Measurements from ENCODE around the gene PDZRN3. TPM values are rescaled to one million over a fixed set of nuclear protein-coding genes. Genes with fewer than 3 reads are reported as not detected.

Gene PDZRN3
- total RNA-seq, 2 donors from 2014 or later = 6.1 to 10.4 TPM

- no peak overlapping the region for H3K27ac Mint-ChIP-seq
Measured at GRCh38 chr3:73601011-73601410, 23.7 kb downstream of the PDZRN3 start.

GRCh38 chr3:73600293-73600938 lies 24.3 kb downstream of the PDZRN3 start:
- H3K4me3 Mint-ChIP-seq = no peak overlapping the region
- peaks cover 6% of the 10 kb centered on the region for H3K4me1 Mint-ChIP-seq
- Histone ChIP-seq H3K4me1 (ENCODE audit: control insufficient read depth, insufficient read depth, low read length) (no peaks in the 10 kb centered on the region), H3K9me3 (ENCODE audit: control insufficient read depth, low read length) (peaks cover 6% of the 10 kb centered on the region), H3K4me3 (ENCODE audit: low read length) (no peak overlapping the region), H3K36me3 (ENCODE audit: control insufficient read depth, insufficient read depth, low read length) (peaks cover 88% of the 10 kb centered on the region), H3K27ac (ENCODE audit: low read depth, low read length) (peak overlapping the region; percentile 87), H3K27me3 (ENCODE audit: control insufficient read depth, insufficient read depth, low read length, poor library complexity, severe bottlenecking) (no peaks in the 10 kb centered on the region), H3K9ac (ENCODE audit: extremely low read depth, low read length, poor library complexity, severe bottlenecking) (no peak overlapping the region)
- DNase-seq = no peak
- no peak overlapping the region for H3K27ac Mint-ChIP-seq
- no peak for TF ChIP-seq CTCF (conservative IDR thresholded peaks at IDR 0.05)
- no peaks in the 10 kb centered on the region for H3K9me3 Mint-ChIP-seq
- peaks cover 4% of the 10 kb centered on the region for H3K27me3 Mint-ChIP-seq (ENCODE audit: insufficient read depth)
- WGBS, 2 experiments (ENCODE audit: insufficient coverage in 1 of 2, insufficient read length in 1 of 2) = 87 to 88% methylated on average over 4 to 5 of the region's 5 CpGs
- H3K36me3 Mint-ChIP-seq (ENCODE audit: low read depth) = no peaks in the 10 kb centered on the region

More at GRCh38 chr3:73601011-73601410, 23.7 kb downstream of the PDZRN3 start:
- H3K36me3 Mint-ChIP-seq (ENCODE audit: low read depth) = no peaks in the 10 kb centered on the region
- H3K9me3 Mint-ChIP-seq = no peaks in the 10 kb centered on the region
- DNase-seq = no peak
- no peaks in the 10 kb centered on the region for H3K4me1 ChIP-seq (ENCODE audit: control insufficient read depth, insufficient read depth, low read length)
- peaks cover 4% of the 10 kb centered on the region for H3K27me3 Mint-ChIP-seq (ENCODE audit: insufficient read depth)
- H3K4me1 Mint-ChIP-seq = peaks cover 6% of the 10 kb centered on the region
- no peak for TF ChIP-seq CTCF (conservative IDR thresholded peaks at IDR 0.05)
- H3K4me3 ChIP-seq (ENCODE audit: low read length) = no peak overlapping the region
- peaks cover 88% of the 10 kb centered on the region for H3K36me3 ChIP-seq (ENCODE audit: control insufficient read depth, insufficient read depth, low read length)
- H3K9me3 ChIP-seq (ENCODE audit: control insufficient read depth, low read length) = peaks cover 4% of the 10 kb centered on the region
- peak overlapping the region; percentile 87 for H3K27ac ChIP-seq (ENCODE audit: low read depth, low read length)
- WGBS, 2 experiments (ENCODE audit: insufficient coverage in 1 of 2, insufficient read length in 1 of 2) = 90 to 95% methylated on average over 4 of the region's 4 CpGs
- H3K27me3 ChIP-seq (ENCODE audit: control insufficient read depth, insufficient read depth, low read length, poor library complexity, severe bottlenecking) = no peaks in the 10 kb centered on the region
- no peak overlapping the region for H3K9ac ChIP-seq (ENCODE audit: extremely low read depth, low read length, poor library complexity, severe bottlenecking)
- H3K4me3 Mint-ChIP-seq = no peak overlapping the region

GRCh38 chr3:73599605-73600004 lies 25.1 kb downstream of the PDZRN3 start:
- Histone ChIP-seq H3K27ac (ENCODE audit: low read depth, low read length) (no peak overlapping the region), H3K9ac (ENCODE audit: extremely low read depth, low read length, poor library complexity, severe bottlenecking) (no peak overlapping the region), H3K4me1 (ENCODE audit: control insufficient read depth, insufficient read depth, low read length) (no peaks in the 10 kb centered on the region), H3K4me3 (ENCODE audit: low read length) (no peak overlapping the region), H3K36me3 (ENCODE audit: control insufficient read depth, insufficient read depth, low read length) (peaks cover 90% of the 10 kb centered on the region), H3K27me3 (ENCODE audit: control insufficient read depth, insufficient read depth, low read length, poor library complexity, severe bottlenecking) (no peaks in the 10 kb centered on the region), H3K9me3 (ENCODE audit: control insufficient read depth, low read length) (peaks cover 6% of the 10 kb centered on the region)
- no peak for DNase-seq
- no peaks in the 10 kb centered on the region for H3K36me3 Mint-ChIP-seq (ENCODE audit: low read depth)
- H3K4me3 Mint-ChIP-seq = no peak overlapping the region
- no peak for TF ChIP-seq CTCF (conservative IDR thresholded peaks at IDR 0.05)
- H3K9me3 Mint-ChIP-seq = no peaks in the 10 kb centered on the region
- peaks cover 6% of the 10 kb centered on the region for H3K4me1 Mint-ChIP-seq
- 90% methylated on average over 3 of the region's 3 CpGs; no CpG with 5 or more reads in 1 of the 2 experiments for WGBS, 2 experiments (ENCODE audit: insufficient coverage in 1 of 2, insufficient read length in 1 of 2)
- no peak overlapping the region for H3K27ac Mint-ChIP-seq
- peaks cover 4% of the 10 kb centered on the region for H3K27me3 Mint-ChIP-seq (ENCODE audit: insufficient read depth)

All from endodermal cell (in vitro differentiated cells).